Measurements from ENCODE around the gene MYO1H. TPM values are rescaled to one million over a fixed set of nuclear protein-coding genes. Genes with fewer than 3 reads are reported as not detected.

Gene MYO1H
- total and polyA plus RNA-seq, 2 experiments from 2014 or later = not detected

DNA sequence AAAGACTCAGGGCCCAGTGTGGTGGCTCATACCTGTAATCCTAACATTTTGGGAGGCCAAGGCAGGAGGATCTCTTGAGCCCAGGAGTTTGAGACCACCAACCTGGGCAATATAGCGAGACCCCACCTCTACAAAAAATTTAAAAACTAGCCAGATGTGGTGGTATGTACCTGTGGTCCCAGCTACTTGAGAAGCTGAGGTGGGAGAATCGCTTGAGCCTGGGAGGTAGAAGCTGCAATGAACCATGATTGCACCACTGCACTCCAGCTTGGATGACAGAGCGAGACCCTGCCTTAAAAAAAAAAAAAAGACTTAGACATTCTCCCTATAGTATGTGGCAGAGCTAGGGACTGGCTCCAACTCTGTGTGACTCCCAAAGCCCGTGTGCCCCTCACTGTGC lies 132.7 kb downstream of the MYO1H start (continued):
- TF ChIP-seq, protein P1, sequence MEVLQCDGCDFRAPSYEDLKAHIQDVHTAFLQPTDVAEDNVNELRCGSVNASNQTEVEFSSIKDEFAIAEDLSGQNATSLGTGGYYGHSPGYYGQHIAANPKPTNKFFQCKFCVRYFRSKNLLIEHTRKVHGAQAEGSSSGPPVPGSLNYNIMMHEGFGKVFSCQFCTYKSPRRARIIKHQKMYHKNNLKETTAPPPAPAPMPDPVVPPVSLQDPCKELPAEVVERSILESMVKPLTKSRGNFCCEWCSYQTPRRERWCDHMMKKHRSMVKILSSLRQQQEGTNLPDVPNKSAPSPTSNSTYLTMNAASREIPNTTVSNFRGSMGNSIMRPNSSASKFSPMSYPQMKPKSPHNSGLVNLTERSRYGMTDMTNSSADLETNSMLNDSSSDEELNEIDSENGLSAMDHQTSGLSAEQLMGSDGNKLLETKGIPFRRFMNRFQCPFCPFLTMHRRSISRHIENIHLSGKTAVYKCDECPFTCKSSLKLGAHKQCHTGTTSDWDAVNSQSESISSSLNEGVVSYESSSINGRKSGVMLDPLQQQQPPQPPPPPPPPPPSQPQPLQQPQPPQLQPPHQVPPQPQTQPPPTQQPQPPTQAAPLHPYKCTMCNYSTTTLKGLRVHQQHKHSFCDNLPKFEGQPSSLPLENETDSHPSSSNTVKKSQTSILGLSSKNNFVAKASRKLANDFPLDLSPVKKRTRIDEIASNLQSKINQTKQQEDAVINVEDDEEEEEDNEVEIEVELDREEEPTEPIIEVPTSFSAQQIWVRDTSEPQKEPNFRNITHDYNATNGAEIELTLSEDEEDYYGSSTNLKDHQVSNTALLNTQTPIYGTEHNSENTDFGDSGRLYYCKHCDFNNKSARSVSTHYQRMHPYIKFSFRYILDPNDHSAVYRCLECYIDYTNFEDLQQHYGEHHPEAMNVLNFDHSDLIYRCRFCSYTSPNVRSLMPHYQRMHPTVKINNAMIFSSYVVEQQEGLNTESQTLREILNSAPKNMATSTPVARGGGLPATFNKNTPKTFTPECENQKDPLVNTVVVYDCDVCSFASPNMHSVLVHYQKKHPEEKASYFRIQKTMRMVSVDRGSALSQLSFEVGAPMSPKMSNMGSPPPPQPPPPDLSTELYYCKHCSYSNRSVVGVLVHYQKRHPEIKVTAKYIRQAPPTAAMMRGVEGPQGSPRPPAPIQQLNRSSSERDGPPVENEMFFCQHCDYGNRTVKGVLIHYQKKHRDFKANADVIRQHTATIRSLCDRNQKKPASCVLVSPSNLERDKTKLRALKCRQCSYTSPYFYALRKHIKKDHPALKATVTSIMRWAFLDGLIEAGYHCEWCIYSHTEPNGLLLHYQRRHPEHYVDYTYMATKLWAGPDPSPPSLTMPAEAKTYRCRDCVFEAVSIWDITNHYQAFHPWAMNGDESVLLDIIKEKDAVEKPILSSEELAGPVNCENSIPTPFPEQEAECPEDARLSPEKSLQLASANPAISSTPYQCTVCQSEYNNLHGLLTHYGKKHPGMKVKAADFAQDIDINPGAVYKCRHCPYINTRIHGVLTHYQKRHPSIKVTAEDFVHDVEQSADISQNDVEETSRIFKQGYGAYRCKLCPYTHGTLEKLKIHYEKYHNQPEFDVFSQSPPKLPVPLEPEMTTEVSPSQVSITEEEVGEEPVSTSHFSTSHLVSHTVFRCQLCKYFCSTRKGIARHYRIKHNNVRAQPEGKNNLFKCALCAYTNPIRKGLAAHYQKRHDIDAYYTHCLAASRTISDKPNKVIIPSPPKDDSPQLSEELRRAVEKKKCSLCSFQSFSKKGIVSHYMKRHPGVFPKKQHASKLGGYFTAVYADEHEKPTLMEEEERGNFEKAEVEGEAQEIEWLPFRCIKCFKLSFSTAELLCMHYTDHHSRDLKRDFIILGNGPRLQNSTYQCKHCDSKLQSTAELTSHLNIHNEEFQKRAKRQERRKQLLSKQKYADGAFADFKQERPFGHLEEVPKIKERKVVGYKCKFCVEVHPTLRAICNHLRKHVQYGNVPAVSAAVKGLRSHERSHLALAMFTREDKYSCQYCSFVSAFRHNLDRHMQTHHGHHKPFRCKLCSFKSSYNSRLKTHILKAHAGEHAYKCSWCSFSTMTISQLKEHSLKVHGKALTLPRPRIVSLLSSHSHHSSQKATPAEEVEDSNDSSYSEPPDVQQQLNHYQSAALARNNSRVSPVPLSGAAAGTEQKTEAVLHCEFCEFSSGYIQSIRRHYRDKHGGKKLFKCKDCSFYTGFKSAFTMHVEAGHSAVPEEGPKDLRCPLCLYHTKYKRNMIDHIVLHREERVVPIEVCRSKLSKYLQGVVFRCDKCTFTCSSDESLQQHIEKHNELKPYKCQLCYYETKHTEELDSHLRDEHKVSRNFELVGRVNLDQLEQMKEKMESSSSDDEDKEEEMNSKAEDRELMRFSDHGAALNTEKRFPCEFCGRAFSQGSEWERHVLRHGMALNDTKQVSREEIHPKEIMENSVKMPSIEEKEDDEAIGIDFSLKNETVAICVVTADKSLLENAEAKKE (CRISPR knock-in tag; IDR thresholded peaks at IDR 0.05) = no peak
- TF ChIP-seq ZNF331 (CRISPR knock-in tag; IDR thresholded peaks at IDR 0.05; ENCODE audit: low read depth) = no peak

DNA sequence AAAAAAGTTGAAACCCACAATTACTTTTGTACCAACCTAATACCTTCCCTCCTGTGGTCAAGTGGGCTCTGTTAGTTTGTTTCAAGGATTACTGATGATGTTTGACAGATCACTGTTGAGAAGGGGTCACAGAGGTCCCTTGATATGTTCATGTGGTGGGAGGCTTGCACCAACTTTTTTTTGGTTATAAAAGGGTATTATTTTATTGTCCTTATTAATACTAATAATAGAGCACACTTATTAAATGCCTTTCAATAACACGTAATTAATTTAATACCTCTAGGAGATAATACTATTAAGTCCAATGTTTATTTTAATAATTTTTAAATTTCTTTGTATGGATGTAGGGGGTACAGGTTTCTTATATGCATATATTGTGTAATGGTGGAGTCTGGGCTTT lies 134.2 kb downstream of the MYO1H start:
- Histone ChIP-seq H3K4me1 (ENCODE audit: insufficient read depth) (peaks cover 8% of the 10 kb centered on the region), H3K4me3 (no peak overlapping the region), H3K36me3 (ENCODE audit: insufficient read depth) (peaks cover 13% of the 10 kb centered on the region; the same call in 1 of the 2 replicates), H3K27ac (ENCODE audit: low read depth) (no peak overlapping the region), H3K27me3 (ENCODE audit: insufficient read depth) (no peaks in the 10 kb centered on the region), H2AFZ (no peak overlapping the region), H3K79me2 (replicated peaks; ENCODE audit: insufficient read depth) (peaks cover 27% of the 10 kb centered on the region), H3K4me2 (no peak overlapping the region), H3K9me2 (ENCODE audit: insufficient read depth) (no peaks in the 10 kb centered on the region), H4K20me1 (replicated peaks; ENCODE audit: insufficient read depth) (no peaks in the 10 kb centered on the region; the same call in 1 of the 2 replicates), H3F3A (replicated peaks; ENCODE audit: low read depth) (no peaks in the 10 kb centered on the region)
- H3K27me3 Mint-ChIP-seq (ENCODE audit: insufficient read depth, low read depth, poor library complexity) = no peaks in the 10 kb centered on the region
- H3K9me3 Mint-ChIP-seq = no peaks in the 10 kb centered on the region
- H3K27ac Mint-ChIP-seq = no peak overlapping the region
- H3K36me3 Mint-ChIP-seq (ENCODE audit: low read depth) = peaks cover 23% of the 10 kb centered on the region
- no peak overlapping the region for H3K4me3 Mint-ChIP-seq
- no peak for TF ChIP-seq EZH2phosphoT487 (IDR thresholded peaks at IDR 0.05; ENCODE audit: unreplicated experiment)
- H3K4me1 Mint-ChIP-seq = no peaks in the 10 kb centered on the region
- ATAC-seq (no peak), DNase-seq (ENCODE audit: low spot score) (no peak)

DNA sequence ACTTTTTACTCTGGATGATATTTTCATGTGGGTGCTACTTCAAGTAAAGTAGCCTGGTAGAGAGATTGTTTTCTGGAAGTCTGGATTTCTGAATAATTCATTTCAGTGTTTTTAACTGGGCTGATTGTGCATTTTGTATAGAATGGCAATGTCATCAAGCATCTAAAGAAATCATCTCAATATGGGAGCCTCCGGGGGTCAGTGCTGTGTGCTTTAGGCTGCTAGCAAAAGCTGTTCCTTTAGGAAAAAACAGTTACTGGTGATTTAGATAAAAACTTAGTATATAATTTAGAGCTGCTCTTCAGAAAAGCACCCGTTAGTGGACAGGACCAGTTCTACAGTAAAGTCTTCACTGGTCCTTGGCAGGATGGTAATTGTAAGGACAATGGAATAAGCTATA lies 134.8 kb downstream of the MYO1H start:
- Mint-ChIP-seq H3K9me3 (no peaks in the 10 kb centered on the region), H3K4me1 (no peaks in the 10 kb centered on the region), H3K27me3 (ENCODE audit: insufficient read depth, low read depth, poor library complexity) (no peaks in the 10 kb centered on the region), H3K36me3 (ENCODE audit: low read depth) (peaks cover 30% of the 10 kb centered on the region), H3K4me3 (no peak overlapping the region), H3K27ac (no peak overlapping the region)
- H3K36me3 ChIP-seq (ENCODE audit: insufficient read depth) = peaks cover 13% of the 10 kb centered on the region; the same call in 1 of the 2 replicates
- H3K79me2 ChIP-seq (replicated peaks; ENCODE audit: insufficient read depth) = peaks cover 27% of the 10 kb centered on the region
- H3K9me2 ChIP-seq (ENCODE audit: insufficient read depth) = no peaks in the 10 kb centered on the region
- H3K27ac ChIP-seq (ENCODE audit: low read depth) = no peak overlapping the region
- H4K20me1 ChIP-seq (replicated peaks; ENCODE audit: insufficient read depth) = no peaks in the 10 kb centered on the region; the same call in 1 of the 2 replicates
- H3K4me1 ChIP-seq (ENCODE audit: insufficient read depth) = peaks cover 8% of the 10 kb centered on the region
- no peak overlapping the region for H2AFZ ChIP-seq
- DNase-seq (ENCODE audit: low spot score) = no peak
- H3K27me3 ChIP-seq (ENCODE audit: insufficient read depth) = no peaks in the 10 kb centered on the region
- no peaks in the 10 kb centered on the region for H3F3A ChIP-seq (replicated peaks; ENCODE audit: low read depth)
- no peak overlapping the region for H3K4me3 ChIP-seq
- H3K4me2 ChIP-seq = no peak overlapping the region
- ATAC-seq = no peak
- TF ChIP-seq ZNF114 (CRISPR knock-in tag; IDR thresholded peaks at IDR 0.05) (no peak), NANOG (IDR thresholded peaks at IDR 0.05; ENCODE audit: borderline replicate concordance) (no peak), STAT1 (IDR thresholded peaks at IDR 0.05; ENCODE audit: unreplicated experiment) (no peak), EZH2 (IDR thresholded peaks at IDR 0.05; ENCODE audit: low read depth, unreplicated experiment) (no peak)
- TF ChIP-seq, protein P2, sequence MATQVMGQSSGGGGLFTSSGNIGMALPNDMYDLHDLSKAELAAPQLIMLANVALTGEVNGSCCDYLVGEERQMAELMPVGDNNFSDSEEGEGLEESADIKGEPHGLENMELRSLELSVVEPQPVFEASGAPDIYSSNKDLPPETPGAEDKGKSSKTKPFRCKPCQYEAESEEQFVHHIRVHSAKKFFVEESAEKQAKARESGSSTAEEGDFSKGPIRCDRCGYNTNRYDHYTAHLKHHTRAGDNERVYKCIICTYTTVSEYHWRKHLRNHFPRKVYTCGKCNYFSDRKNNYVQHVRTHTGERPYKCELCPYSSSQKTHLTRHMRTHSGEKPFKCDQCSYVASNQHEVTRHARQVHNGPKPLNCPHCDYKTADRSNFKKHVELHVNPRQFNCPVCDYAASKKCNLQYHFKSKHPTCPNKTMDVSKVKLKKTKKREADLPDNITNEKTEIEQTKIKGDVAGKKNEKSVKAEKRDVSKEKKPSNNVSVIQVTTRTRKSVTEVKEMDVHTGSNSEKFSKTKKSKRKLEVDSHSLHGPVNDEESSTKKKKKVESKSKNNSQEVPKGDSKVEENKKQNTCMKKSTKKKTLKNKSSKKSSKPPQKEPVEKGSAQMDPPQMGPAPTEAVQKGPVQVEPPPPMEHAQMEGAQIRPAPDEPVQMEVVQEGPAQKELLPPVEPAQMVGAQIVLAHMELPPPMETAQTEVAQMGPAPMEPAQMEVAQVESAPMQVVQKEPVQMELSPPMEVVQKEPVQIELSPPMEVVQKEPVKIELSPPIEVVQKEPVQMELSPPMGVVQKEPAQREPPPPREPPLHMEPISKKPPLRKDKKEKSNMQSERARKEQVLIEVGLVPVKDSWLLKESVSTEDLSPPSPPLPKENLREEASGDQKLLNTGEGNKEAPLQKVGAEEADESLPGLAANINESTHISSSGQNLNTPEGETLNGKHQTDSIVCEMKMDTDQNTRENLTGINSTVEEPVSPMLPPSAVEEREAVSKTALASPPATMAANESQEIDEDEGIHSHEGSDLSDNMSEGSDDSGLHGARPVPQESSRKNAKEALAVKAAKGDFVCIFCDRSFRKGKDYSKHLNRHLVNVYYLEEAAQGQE (IDR thresholded peaks at IDR 0.05; ENCODE audit: unreplicated experiment) = no peak

Data from GM23338 (cell line).